ENCODE data around the gene NGF.

DNA sequence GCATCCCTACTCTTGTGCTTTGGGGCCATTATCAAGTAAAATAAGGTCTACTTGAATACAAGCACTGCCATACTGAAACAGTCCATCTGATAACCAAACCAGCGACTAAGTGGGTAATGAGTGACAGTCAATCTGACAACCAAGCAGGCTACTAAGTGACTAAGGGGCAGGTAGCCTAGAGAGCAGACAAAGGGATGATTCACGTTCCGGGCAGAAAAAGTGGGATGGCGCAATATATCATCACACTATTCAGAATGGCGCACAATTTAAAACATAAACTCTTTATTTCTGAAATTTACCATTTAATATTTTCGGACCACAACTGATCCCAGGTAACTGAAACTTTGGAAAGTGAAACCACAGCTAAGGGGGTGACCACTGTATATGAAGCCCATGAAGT lies 17.7 kb downstream of the NGF start:
- TF ChIP-seq PATZ1 (CRISPR knock-in tag; IDR thresholded peaks at IDR 0.05; ENCODE audit: borderline replicate concordance) (no peak), SNAI2 (CRISPR knock-in tag; IDR thresholded peaks at IDR 0.05) (no peak)

Data from SK-N-SH treated with all-trans-retinoic acid at 6 μM for 48 hours (cell line).